Common myeloid progenitor, CD34-positive (primary cell): ENCODE results near the gene CCSER2.
A peak's percentile ranks its signal among the peaks of the same experiment; 100 is the strongest.

Experiments
- CTCF ChIA-PET: fragments of 350-600 bp; sonication (Branson Sonifier 250); formaldehyde crosslinking; loops from one replicate; lab custom pipeline; 2021; ENCODE audit warnings: antibody characterized with exemption; lab: Charles Lee
- POLR2A ChIA-PET: fragments of 350-600 bp; sonication (Branson Sonifier 250); formaldehyde crosslinking; loops from one replicate; lab custom pipeline; 2021; ENCODE audit warnings: antibody characterized with exemption; lab: Charles Lee
- DNase-seq, 3 donors: peaks; one replicate each; pipeline versions ENCODE4 v3.0.0 to v3.0.0-alpha.2; 2013
- H3K27ac ChIP-seq, 2 experiments: 1 replicate in 1 of 2; 2 replicates in 1 of 2; pipeline ENCODE4 v1.7.0; 2013; ENCODE audit warnings: inconsistent platforms in 2 of 2, low read length in 2 of 2, mild to moderate bottlenecking in 2 of 2, low read depth in 1 of 2, moderate library complexity in 1 of 2; ENCODE audit not compliant: severe bottlenecking in 2 of 2, insufficient read depth in 1 of 2, poor library complexity in 1 of 2
- H3K27me3 ChIP-seq, 5 experiments: replicated peaks in 2 of 5; 1 replicate in 3 of 5; 2 replicates in 2 of 5; pipeline versions ENCODE4 v1.6.1 to v1.7.0; 2013; ENCODE audit warnings: low read length in 4 of 5, mild to moderate bottlenecking in 2 of 5, moderate library complexity in 2 of 5, inconsistent platforms in 1 of 5; ENCODE audit not compliant: insufficient read depth in 5 of 5, control insufficient read depth in 4 of 5
- H3K36me3 ChIP-seq, 4 experiments: 1 replicate in 2 of 4; 2 replicates in 2 of 4; pipeline versions ENCODE4 v1.6.1 to v1.7.0; 2013; ENCODE audit warnings: low read length in 3 of 4, control low read depth in 1 of 4, mild to moderate bottlenecking in 1 of 4; ENCODE audit not compliant: control insufficient read depth in 4 of 4, insufficient read depth in 4 of 4
- H3K4me1 ChIP-seq, 4 experiments: 1 replicate in 3 of 4; 2 replicates in 1 of 4; pipeline versions ENCODE4 v1.6.1 to v1.7.1; 2013; ENCODE audit warnings: low read length in 3 of 4, mild to moderate bottlenecking in 3 of 4, control low read depth in 1 of 4, inconsistent platforms in 1 of 4, moderate library complexity in 1 of 4; ENCODE audit not compliant: control insufficient read depth in 4 of 4, insufficient read depth in 4 of 4; ENCODE audit errors: control extremely low read depth in 1 of 4
- H3K4me3 ChIP-seq, 7 experiments: 1 replicate in 4 of 7; 2 replicates in 3 of 7; pipeline versions ENCODE4 v1.5.1 to v1.7.0; 2013; ENCODE audit warnings: mild to moderate bottlenecking in 7 of 7, low read length in 6 of 7, moderate library complexity in 6 of 7, inconsistent platforms in 2 of 7, low read depth in 2 of 7, control low read depth in 1 of 7; ENCODE audit not compliant: insufficient read depth in 4 of 7, control insufficient read depth in 1 of 7; ENCODE audit errors: extremely low read depth in 1 of 7
- H3K9me3 ChIP-seq, 5 experiments: 1 replicate in 4 of 5; 2 replicates in 1 of 5; pipeline versions ENCODE4 v1.6.1 to v1.7.1; 2013; ENCODE audit warnings: low read length in 4 of 5, mild to moderate bottlenecking in 2 of 5, inconsistent platforms in 1 of 5, low read depth in 1 of 5, moderate library complexity in 1 of 5; ENCODE audit not compliant: control insufficient read depth in 4 of 5, insufficient read depth in 2 of 5; ENCODE audit errors: control extremely low read depth in 1 of 5
- WGBS: methylation state at CpG from one replicate; pipeline ENCODE4 v1.1.5; 2013; ENCODE audit not compliant: insufficient coverage; 5-methylcytosine and 5-hydroxymethylcytosine counted together

Gene CCSER2

GRCh38 chr10:84469470-84469869 is 141.1 kb downstream of the CCSER2 start:
- Histone ChIP-seq H3K27ac (no peak overlapping the region), H3K9me3 (no peaks in the 10 kb centered on the region), H3K36me3 (peaks cover 6 to 10% (median 7%) of the 10 kb centered on the region in 4 experiments), H3K4me3 (no peak overlapping the region), H3K27me3 (no peaks in the 10 kb centered on the region), H3K4me1 (no peaks in the 10 kb centered on the region)
- no peak for DNase-seq
- POLR2A ChIA-PET: no interaction called here
- CTCF ChIA-PET: no interaction called here
- WGBS: no CpG with 5 or more reads among the region's 1 CpG

- peaks cover 0 to 9% (median 4%) of the 10 kb centered on the region in 4 experiments for H3K4me1 ChIP-seq
- no CpG with 5 or more reads among the region's 3 CpGs for WGBS
- peaks cover 0 to 5% (median 1%) of the 10 kb centered on the region in 4 experiments for H3K36me3 ChIP-seq
- no peaks in the 10 kb centered on the region for H3K27me3 ChIP-seq
- DNase-seq: no peak
- POLR2A ChIA-PET: no interaction called here
- CTCF ChIA-PET: interaction anchor here (1.0 kb wide), 1 partner anchor 43 kb away, joined by 3 read pairs; no protein-coding TSS in a partner anchor
- no peaks in the 10 kb centered on the region for H3K9me3 ChIP-seq
- H3K27ac ChIP-seq: no peak overlapping the region
- no peak overlapping the region for H3K4me3 ChIP-seq
These were observed 144.7 kb downstream of the CCSER2 start for GRCh38 chr10:84473136-84473535.

- Histone ChIP-seq H3K27ac (peak overlapping the region in 1 of 2 experiments; percentile 23), H3K27me3 (no peaks in the 10 kb centered on the region), H3K4me3 (no peak overlapping the region), H3K4me1 (peaks cover 0 to 13% (median 8%) of the 10 kb centered on the region in 4 experiments), H3K9me3 (no peaks in the 10 kb centered on the region), H3K36me3 (peaks cover 0 to 5% (median 1%) of the 10 kb centered on the region in 4 experiments)
- DNase-seq: peak in 2 of 3 donors; percentile 5 to 7
- CTCF ChIA-PET: no interaction called here
- no CpG with 5 or more reads among the region's 3 CpGs for WGBS
- POLR2A ChIA-PET: no interaction called here
These were observed 149.2 kb downstream of the CCSER2 start for GRCh38 chr10:84477398-84478128.

GRCh38 chr10:84478151-84478550 is 149.8 kb downstream of the CCSER2 start:
- POLR2A ChIA-PET: no interaction called here
- DNase-seq: peak in 1 of 3 donors; percentile 21
- no peaks in the 10 kb centered on the region for H3K9me3 ChIP-seq
- no peak overlapping the region for H3K4me3 ChIP-seq
- H3K4me1 ChIP-seq: peaks cover 0 to 13% (median 8%) of the 10 kb centered on the region in 4 experiments
- peaks cover 0 to 5% (median 1%) of the 10 kb centered on the region in 4 experiments for H3K36me3 ChIP-seq
- H3K27ac ChIP-seq: peak overlapping the region in 1 of 2 experiments; percentile 23
- CTCF ChIA-PET: interaction anchor here (1.2 kb wide), 1 partner anchor 53 kb away, joined by 3 read pairs; no protein-coding TSS in a partner anchor
- H3K27me3 ChIP-seq: no peaks in the 10 kb centered on the region

- H3K36me3 ChIP-seq: peaks cover 0 to 5% (median 1%) of the 10 kb centered on the region in 4 experiments
- ChIA-PET POLR2A (no interaction called here), CTCF (interaction anchor here (1.2 kb wide), 1 partner anchor 52 kb away, joined by 3 read pairs; no protein-coding TSS in a partner anchor)
- no peaks in the 10 kb centered on the region for H3K27me3 ChIP-seq
- DNase-seq: no peak
- peaks cover 0 to 13% (median 8%) of the 10 kb centered on the region in 4 experiments for H3K4me1 ChIP-seq
- WGBS: 100% methylated on average over 1 of the region's 1 CpG
- H3K9me3 ChIP-seq: no peaks in the 10 kb centered on the region
- H3K27ac ChIP-seq: no peak overlapping the region
- H3K4me3 ChIP-seq: no peak overlapping the region
These were observed 150.3 kb downstream of the CCSER2 start for GRCh38 chr10:84478679-84479078.

- no CpG with 5 or more reads among the region's 2 CpGs for WGBS
- POLR2A ChIA-PET: no interaction called here
- H3K27ac ChIP-seq: no peak overlapping the region
- DNase-seq: no peak
- H3K9me3 ChIP-seq: no peaks in the 10 kb centered on the region
- CTCF ChIA-PET: no interaction called here
- H3K36me3 ChIP-seq: no peaks in the 10 kb centered on the region
- peaks cover 0 to under 1% (median 0%) of the 10 kb centered on the region in 4 experiments for H3K4me1 ChIP-seq
- H3K4me3 ChIP-seq: no peak overlapping the region
- no peaks in the 10 kb centered on the region for H3K27me3 ChIP-seq
These were observed 156.2 kb downstream of the CCSER2 start for GRCh38 chr10:84484541-84484940.

GRCh38 chr10:84493361-84493760 is 165.0 kb downstream of the CCSER2 start:
- peaks cover 0 to 4% (median 1%) of the 10 kb centered on the region in 4 experiments for H3K36me3 ChIP-seq
- no peak overlapping the region for H3K27ac ChIP-seq
- no peaks in the 10 kb centered on the region for H3K4me1 ChIP-seq
- ChIA-PET CTCF (no interaction called here), POLR2A (no interaction called here)
- no CpG with 5 or more reads among the region's 2 CpGs for WGBS
- DNase-seq: no peak
- no peaks in the 10 kb centered on the region for H3K27me3 ChIP-seq
- H3K9me3 ChIP-seq: peaks cover 0 to 4% (median 0%) of the 10 kb centered on the region in 5 experiments
- H3K4me3 ChIP-seq: no peak overlapping the region
